Measurements from ENCODE around the gene ATP2A3.
"Not testable (repeated sequence)": the region's sequence is repeated elsewhere in the genome, so short reads cannot be mapped to it uniquely, and the experiment has no call there.

ATP2A3 gene

DNA sequence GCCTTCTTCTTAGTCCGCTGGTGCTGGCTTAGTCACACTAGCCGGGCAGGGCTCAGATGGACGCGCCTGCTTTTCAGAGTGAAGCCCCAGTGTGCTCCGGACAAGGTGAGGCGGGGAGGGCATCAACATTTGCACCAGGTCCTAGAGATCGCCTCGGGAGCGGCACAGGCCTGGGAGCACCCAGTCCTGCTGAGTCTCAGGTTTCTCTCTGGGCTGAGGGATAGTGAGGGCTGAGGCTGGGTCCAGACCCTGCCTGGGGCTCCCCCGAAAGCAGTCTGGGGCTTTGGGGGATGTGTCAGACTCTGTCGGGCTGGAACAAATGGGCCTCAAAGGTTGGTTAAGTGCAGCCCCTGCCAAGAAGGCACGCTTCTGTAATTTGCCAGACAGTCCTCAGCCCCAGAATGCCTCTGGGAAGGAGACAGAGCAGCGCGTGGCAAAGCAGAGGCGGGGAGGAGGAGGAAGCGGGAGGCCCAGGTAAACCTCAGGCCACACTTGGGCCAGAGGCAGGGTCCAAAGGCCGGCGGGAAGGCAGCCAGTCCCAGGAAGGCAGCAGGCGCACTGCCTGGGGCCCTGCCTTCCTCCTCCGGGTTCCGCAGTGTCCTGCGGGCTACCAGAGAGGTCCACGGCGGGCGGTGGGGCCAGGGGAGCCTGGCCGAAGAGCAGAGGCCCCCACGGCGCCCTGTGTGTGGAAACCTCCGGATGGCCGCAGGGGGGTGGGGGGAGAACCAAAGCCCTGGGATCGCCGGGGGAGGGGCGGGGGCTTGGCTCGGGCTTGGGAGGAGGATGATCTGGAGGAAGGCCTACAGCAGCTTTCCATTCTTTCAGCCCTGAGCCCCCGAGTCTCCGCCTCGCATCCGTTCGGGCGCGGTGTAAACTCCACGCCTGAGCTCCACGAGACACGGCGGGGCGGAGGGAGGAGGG lies 39.5 kb upstream of the ATP2A3 start:
- Histone ChIP-seq H3K9me3 (ENCODE audit: control insufficient read depth, low read depth, low read length) (no peaks in the 10 kb centered on the region), H3K27ac (ENCODE audit: low read length) (no peak overlapping the region), H3K9ac (ENCODE audit: low read length) (no peak overlapping the region), H3K4me3 (ENCODE audit: low read length) (no peak overlapping the region), H3K4me1 (ENCODE audit: control insufficient read depth, low read depth, low read length) (peaks cover 11% of the 10 kb centered on the region), H3K27me3 (ENCODE audit: control insufficient read depth, insufficient read depth, low read length) (no peaks in the 10 kb centered on the region), H3K36me3 (ENCODE audit: control insufficient read depth, low read depth, low read length) (no peaks in the 10 kb centered on the region)

DNA sequence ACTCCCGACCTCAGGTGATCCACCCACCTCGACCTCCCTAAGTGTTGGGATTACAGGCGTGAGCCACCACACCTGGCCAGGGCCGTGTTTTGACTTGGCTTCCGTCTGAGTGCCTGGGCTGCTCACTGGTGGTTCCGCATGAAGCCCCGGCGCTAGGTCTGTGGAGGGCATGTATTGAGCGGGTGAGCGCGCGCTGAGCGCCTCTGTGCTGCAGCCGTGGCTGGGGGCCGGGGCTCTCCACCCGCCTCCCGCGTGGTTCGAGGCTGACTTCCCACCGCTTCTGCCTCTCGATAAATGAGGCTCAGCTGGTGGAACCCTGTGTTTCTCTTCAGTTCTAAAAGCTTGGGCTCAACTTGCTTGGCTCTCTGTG lies 38.9 kb upstream of the ATP2A3 start:
- H3K4me3 ChIP-seq (ENCODE audit: low read length) = no peak overlapping the region
- H3K9me3 ChIP-seq (ENCODE audit: control insufficient read depth, low read depth, low read length) = no peaks in the 10 kb centered on the region
- H3K9ac ChIP-seq (ENCODE audit: low read length) = no peak overlapping the region
- no peaks in the 10 kb centered on the region for H3K27me3 ChIP-seq (ENCODE audit: control insufficient read depth, insufficient read depth, low read length)
- no peak overlapping the region for H3K27ac ChIP-seq (ENCODE audit: low read length)
- no peaks in the 10 kb centered on the region for H3K36me3 ChIP-seq (ENCODE audit: control insufficient read depth, low read depth, low read length)
- H3K4me1 ChIP-seq (ENCODE audit: control insufficient read depth, low read depth, low read length) = peaks cover 11% of the 10 kb centered on the region

DNA sequence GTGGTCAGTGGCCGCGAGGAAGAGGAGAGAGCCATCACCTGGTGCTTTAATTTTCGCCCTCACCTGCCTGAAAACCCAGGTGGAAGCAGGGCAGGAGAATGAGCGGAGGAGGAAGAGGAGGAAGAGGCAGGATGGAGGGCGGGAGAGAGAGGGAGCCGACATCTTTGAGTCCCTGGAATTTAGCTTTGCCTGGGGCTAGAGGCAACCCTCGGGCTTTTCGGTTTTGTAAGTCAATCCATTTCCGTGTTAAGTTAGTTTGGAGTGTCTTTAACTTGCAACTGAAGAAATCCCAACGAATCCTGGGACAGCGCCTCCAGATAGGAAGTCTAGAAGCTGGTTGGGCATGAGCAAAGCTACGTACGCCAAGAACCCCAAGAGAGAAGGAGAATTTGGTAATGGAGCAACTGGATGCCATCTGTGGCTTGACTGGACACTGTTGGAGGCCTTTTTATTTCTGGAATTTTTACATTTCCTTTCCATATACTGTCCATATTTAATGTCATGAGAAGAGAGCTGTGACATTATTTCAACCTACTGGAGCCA lies 36.9 kb upstream of the ATP2A3 start:
- H3K27ac ChIP-seq (ENCODE audit: low read length) = no peak overlapping the region
- H3K9me3 ChIP-seq (ENCODE audit: control insufficient read depth, low read depth, low read length) = no peaks in the 10 kb centered on the region
- peaks cover 11% of the 10 kb centered on the region for H3K4me1 ChIP-seq (ENCODE audit: control insufficient read depth, low read depth, low read length)
- H3K27me3 ChIP-seq (ENCODE audit: control insufficient read depth, insufficient read depth, low read length) = no peaks in the 10 kb centered on the region
- no peaks in the 10 kb centered on the region for H3K36me3 ChIP-seq (ENCODE audit: control insufficient read depth, low read depth, low read length)
- no peak overlapping the region for H3K4me3 ChIP-seq (ENCODE audit: low read length)
- H3K9ac ChIP-seq (ENCODE audit: low read length) = no peak overlapping the region

DNA sequence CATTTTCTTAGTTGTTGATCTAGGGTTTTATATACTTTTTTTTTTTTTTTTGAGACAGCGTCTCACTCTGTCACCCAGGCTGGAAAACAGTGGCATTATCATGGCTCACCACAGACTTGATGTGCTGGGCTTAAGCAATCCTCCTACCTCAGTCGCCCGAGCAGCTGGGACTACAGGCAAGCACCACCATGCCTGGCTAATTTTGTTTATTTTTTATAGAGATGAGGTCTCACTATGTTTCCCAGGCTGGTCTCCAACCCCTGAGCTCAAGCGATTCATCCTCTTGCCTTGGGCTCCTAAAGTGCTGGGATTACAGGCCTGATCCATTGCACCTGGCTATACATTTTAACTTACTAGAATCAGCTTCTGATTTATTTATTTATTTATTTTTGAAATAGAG lies 34.2 kb upstream of the ATP2A3 start:
- Histone ChIP-seq H3K9ac (ENCODE audit: low read length) (no peak overlapping the region), H3K27me3 (ENCODE audit: control insufficient read depth, insufficient read depth, low read length) (no peaks in the 10 kb centered on the region), H3K27ac (ENCODE audit: low read length) (no peak overlapping the region), H3K4me1 (ENCODE audit: control insufficient read depth, low read depth, low read length) (peaks cover 2% of the 10 kb centered on the region), H3K36me3 (ENCODE audit: control insufficient read depth, low read depth, low read length) (no peaks in the 10 kb centered on the region), H3K4me3 (ENCODE audit: low read length) (no peak overlapping the region), H3K9me3 (ENCODE audit: control insufficient read depth, low read depth, low read length) (no peaks in the 10 kb centered on the region)

DNA sequence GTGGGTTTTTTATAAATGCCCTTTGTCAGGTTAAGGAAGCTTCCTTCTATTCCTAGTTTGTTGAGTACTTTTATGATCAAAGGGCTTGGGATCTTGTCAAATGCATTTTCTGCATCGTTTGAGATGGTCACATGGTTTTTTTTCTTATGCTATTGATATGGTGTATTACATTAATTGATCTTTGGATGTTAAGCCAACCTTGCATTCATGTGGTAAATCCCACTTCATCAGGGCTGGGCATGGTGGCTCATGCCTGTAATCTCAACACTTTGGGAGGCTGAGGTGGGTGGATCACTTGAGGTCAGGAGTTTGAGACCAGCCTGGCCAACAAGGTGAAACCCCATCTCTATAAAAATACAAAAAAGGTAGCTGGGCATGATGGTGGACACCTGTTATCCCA lies 30.8 kb upstream of the ATP2A3 start:
- Histone ChIP-seq H3K4me3 (ENCODE audit: low read length) (no peak overlapping the region), H3K9ac (ENCODE audit: low read length) (no peak overlapping the region), H3K4me1 (ENCODE audit: control insufficient read depth, low read depth, low read length) (no peaks in the 10 kb centered on the region), H3K9me3 (ENCODE audit: control insufficient read depth, low read depth, low read length) (no peaks in the 10 kb centered on the region), H3K27ac (ENCODE audit: low read length) (no peak overlapping the region), H3K36me3 (ENCODE audit: control insufficient read depth, low read depth, low read length) (no peaks in the 10 kb centered on the region), H3K27me3 (ENCODE audit: control insufficient read depth, insufficient read depth, low read length) (no peaks in the 10 kb centered on the region)

DNA sequence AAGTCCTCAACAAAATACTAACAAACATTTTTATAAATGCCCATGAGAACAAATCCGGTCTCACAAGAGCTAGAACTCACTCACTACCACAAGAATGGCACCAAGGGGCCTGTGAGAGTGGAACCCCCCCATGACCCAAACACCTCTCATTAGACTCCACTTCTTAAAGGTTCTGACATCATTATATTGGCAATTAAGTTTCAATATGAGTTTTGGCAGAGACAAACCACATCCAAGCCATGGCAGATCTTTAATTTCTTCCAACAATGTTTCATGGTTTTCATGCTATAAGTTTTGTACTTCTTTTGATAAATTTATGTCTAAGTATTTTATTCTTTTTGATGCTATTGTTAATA lies 30.0 kb upstream of the ATP2A3 start:
- Histone ChIP-seq H3K36me3 (ENCODE audit: control insufficient read depth, low read depth, low read length) (no peaks in the 10 kb centered on the region), H3K4me1 (ENCODE audit: control insufficient read depth, low read depth, low read length) (no peaks in the 10 kb centered on the region), H3K9ac (ENCODE audit: low read length) (no peak overlapping the region), H3K9me3 (ENCODE audit: control insufficient read depth, low read depth, low read length) (no peaks in the 10 kb centered on the region), H3K27me3 (ENCODE audit: control insufficient read depth, insufficient read depth, low read length) (no peaks in the 10 kb centered on the region), H3K27ac (ENCODE audit: low read length) (no peak overlapping the region), H3K4me3 (ENCODE audit: low read length) (no peak overlapping the region)

DNA sequence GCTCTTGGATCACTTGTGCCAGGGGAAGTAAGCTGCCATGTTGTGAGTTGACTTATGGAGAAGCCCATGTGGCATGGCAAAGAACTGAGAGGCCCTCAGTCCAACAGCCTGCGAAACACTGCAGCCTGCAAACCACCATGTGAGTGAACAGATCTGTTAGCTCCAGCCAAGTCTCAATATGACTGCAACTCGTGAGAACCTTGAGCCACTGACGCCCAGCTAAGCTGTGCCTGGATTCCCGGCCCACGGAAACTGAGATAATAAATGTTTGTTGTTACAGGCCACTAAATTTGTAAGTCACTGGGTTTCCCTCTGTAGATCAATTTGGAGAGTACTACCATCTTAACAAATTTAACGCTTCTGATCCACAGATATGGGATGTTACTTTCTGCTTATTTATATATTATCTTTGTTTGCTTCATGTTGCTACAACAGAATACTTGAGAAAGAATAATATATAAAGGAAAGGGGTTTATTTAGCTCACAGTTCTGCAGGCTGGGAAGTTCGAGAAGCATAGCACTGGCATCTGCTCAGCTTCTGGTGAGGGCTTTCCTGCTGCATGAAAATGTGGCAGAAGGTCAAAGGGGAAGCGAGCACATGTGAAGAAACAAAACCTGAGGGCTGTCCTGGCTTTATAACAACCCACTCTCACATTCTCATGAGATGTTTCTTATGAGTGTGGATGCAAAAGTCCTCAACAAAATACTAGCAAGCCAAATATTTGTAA lies 29.4 kb upstream of the ATP2A3 start:
- no peak overlapping the region for H3K27ac ChIP-seq (ENCODE audit: low read length)
- H3K27me3 ChIP-seq (ENCODE audit: control insufficient read depth, insufficient read depth, low read length) = no peaks in the 10 kb centered on the region
- no peaks in the 10 kb centered on the region for H3K36me3 ChIP-seq (ENCODE audit: control insufficient read depth, low read depth, low read length)
- no peaks in the 10 kb centered on the region for H3K9me3 ChIP-seq (ENCODE audit: control insufficient read depth, low read depth, low read length)
- H3K9ac ChIP-seq (ENCODE audit: low read length) = no peak overlapping the region
- H3K4me1 ChIP-seq (ENCODE audit: control insufficient read depth, low read depth, low read length) = no peaks in the 10 kb centered on the region
- H3K4me3 ChIP-seq (ENCODE audit: low read length) = no peak overlapping the region

DNA sequence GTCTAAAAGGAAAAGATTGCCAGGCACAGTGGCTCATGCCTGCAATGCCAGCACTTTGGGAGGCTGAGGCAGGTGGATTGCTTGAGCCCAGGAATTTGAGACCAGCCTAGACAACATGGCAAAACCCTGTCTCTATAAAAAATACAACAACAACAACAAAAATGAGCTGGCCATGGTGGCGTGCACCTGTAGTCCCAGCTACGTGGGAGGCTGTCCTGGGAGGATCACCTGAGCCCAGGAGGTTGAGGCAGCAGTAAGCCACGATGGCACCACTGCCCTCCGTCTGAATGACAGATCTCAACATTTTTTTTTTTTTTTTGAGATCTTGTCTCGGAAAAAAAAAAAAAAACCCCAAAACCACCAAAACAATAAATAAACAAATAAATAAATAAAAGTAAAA lies 28.1 kb upstream of the ATP2A3 start:
- H3K9me3 ChIP-seq (ENCODE audit: control insufficient read depth, low read depth, low read length) = no peaks in the 10 kb centered on the region
- H3K27ac ChIP-seq (ENCODE audit: low read length) = no peak overlapping the region
- no peak overlapping the region for H3K9ac ChIP-seq (ENCODE audit: low read length)
- H3K4me1 ChIP-seq (ENCODE audit: control insufficient read depth, low read depth, low read length) = no peaks in the 10 kb centered on the region
- H3K27me3 ChIP-seq (ENCODE audit: control insufficient read depth, insufficient read depth, low read length) = no peaks in the 10 kb centered on the region
- no peak overlapping the region for H3K4me3 ChIP-seq (ENCODE audit: low read length)
- H3K36me3 ChIP-seq (ENCODE audit: control insufficient read depth, low read depth, low read length) = no peaks in the 10 kb centered on the region

DNA sequence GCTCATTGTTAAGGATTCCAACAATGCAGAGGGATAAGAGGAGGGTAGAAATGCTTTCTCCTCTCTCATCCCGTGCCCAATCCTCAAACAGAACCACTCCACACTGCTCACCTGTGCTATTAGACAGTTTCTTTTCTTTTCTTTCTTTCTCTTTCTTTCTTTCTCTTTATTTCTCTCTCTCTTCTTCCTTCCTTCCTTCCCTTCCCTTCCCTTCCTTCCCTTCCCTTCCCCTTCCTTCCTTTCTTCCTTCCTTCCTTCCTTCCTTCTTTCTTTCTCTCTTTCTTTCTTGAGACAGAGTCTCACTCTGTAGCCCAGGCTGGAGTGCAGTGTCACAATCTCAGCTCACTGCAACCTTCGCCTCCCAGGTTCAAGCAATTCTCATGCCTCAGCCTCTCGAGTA lies 27.5 kb upstream of the ATP2A3 start:
- not testable (repeated sequence) for H3K27me3 ChIP-seq (ENCODE audit: control insufficient read depth, insufficient read depth, low read length); H3K4me3 ChIP-seq (ENCODE audit: low read length); H3K4me1 ChIP-seq (ENCODE audit: control insufficient read depth, low read depth, low read length)

DNA sequence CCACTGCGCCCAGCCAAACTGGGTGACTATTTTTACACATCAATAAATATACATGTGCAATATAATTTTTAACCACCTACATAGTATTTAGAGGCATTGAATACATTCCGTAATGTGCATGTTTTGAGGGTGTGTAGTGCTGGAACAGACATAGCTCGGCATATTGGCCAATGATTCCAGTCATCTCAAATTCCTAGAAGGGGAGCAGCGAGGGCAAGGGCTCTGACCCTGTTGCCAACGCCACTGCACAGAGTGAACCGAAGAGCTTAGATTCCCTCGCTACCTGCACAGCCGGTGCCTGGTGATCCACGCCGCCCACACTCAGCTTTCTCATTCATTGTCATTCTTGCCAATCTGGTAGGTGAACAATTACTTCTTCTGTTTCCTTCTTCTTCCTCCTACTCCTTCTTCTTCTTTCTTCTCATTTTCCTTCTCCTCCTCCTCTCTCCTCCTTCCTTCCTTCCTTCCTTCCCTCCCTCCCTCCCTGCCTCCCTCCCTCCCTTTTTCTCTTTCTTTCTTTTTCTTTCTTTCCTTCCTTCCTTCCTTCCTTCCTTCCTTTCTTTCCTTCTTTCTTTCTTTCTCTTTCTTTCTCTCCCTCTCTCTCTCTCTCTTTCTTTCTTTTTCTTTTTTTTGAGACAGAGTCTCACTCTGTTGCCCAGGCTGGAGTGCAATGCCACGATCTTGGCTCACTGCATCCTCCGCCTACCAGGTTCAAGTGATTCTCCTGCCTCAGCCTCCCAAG lies 26.3 kb upstream of the ATP2A3 start:
- Histone ChIP-seq H3K27ac (ENCODE audit: low read length) (no peak overlapping the region), H3K27me3 (ENCODE audit: control insufficient read depth, insufficient read depth, low read length) (no peaks in the 10 kb centered on the region), H3K9me3 (ENCODE audit: control insufficient read depth, low read depth, low read length) (no peaks in the 10 kb centered on the region), H3K4me3 (ENCODE audit: low read length) (no peak overlapping the region), H3K36me3 (ENCODE audit: control insufficient read depth, low read depth, low read length) (no peaks in the 10 kb centered on the region), H3K4me1 (ENCODE audit: control insufficient read depth, low read depth, low read length) (no peaks in the 10 kb centered on the region), H3K9ac (ENCODE audit: low read length) (no peak overlapping the region)

More for the DNA sequence above, 27.5 kb upstream of the ATP2A3 start:
- not testable (repeated sequence) for H3K27ac ChIP-seq (ENCODE audit: low read length); H3K9ac ChIP-seq (ENCODE audit: low read length); H3K9me3 ChIP-seq (ENCODE audit: control insufficient read depth, low read depth, low read length); H3K36me3 ChIP-seq (ENCODE audit: control insufficient read depth, low read depth, low read length)

DNA sequence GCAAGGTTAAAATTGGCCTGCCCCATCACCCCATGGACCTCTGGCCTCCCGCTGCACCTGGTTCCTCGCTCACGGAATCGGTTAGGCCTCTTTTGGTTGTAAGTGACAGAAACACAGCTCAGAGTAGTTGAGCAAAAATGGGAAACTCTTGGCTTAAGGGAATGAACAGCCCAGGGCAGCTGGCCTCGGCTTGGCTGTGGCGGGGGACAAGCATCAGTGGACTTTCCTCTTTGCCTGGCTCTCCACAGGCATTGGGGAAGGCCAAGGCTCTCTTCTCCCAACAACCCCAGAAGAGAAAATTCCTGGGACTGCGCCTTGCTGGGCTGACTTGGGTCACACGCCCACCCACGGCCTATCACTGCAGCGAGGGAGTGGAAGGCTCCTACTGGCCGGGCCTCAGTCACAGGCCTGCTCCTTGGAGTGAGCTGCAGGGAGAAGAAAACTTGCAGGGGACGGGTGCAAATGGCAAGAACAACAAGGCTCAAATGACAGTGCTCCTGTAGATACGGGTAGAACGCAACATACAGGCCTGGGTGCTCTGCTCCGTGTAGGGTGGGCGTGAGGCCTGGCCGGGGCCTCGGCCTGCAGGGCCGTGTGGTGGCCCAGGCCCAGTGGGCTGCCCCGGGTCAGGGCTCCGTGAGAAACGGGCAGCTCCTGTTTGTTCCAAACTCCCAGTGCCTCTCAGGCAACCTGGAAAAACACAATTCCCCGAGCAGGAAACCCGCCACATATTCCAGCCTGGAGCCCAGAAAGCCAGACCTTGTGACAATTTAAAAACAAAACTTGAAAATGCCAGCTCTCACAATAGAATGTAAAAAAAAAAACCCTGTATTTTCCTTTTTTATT lies 25.0 kb upstream of the ATP2A3 start:
- Histone ChIP-seq H3K4me1 (ENCODE audit: control insufficient read depth, low read depth, low read length) (no peaks in the 10 kb centered on the region), H3K27ac (ENCODE audit: low read length) (no peak overlapping the region), H3K4me3 (ENCODE audit: low read length) (no peak overlapping the region), H3K9ac (ENCODE audit: low read length) (no peak overlapping the region), H3K27me3 (ENCODE audit: control insufficient read depth, insufficient read depth, low read length) (no peaks in the 10 kb centered on the region), H3K36me3 (ENCODE audit: control insufficient read depth, low read depth, low read length) (no peaks in the 10 kb centered on the region), H3K9me3 (ENCODE audit: control insufficient read depth, low read depth, low read length) (no peaks in the 10 kb centered on the region)
